SK-N-SH (cell line): ENCODE results near the gene BAIAP2. TPM values are rescaled to one million over a fixed set of nuclear protein-coding genes. Genes with fewer than 3 reads are reported as not detected.

Experiments used
- CTCF ChIA-PET: fragments of 300-600, 350-600 bp; formaldehyde crosslinking; extraction: SDS; loops from one replicate; lab custom pipeline; 2021; lab: Yijun Ruan, JAX
- POLR2A ChIA-PET: fragments of 350-600 bp; sonication (Branson Sonifier 250); formaldehyde crosslinking; extraction: SDS; loops from one replicate; lab custom pipeline; 2020; ENCODE audit warnings: antibody characterized with exemption, inconsistent platforms; lab: Yijun Ruan, JAX
- DNase-seq: peaks from one replicate; pipeline ENCODE4 v3.0.0; 2012
- H2AFZ ChIP-seq: fragments of 200-600 bp; sonication (generic); 2 replicates; pipeline ENCODE4 v1.8.1; 2016; ENCODE audit warnings: antibody characterized with exemption, mild to moderate bottlenecking, low read depth
- H3F3A ChIP-seq: fragments of 200-600 bp; sonication (generic); replicated peaks from 2 replicates; pipeline ENCODE3; 2016; ENCODE audit warnings: antibody characterized with exemption, mild to moderate bottlenecking; ENCODE audit not compliant: insufficient read depth
- H3K27ac ChIP-seq, 2 experiments: fragments of 200-500 bp in 1 of 2; fragments of 200-600 bp in 1 of 2; sonication (Bioruptor generic) in 1 of 2; sonication (generic), shearing (Covaris generic) in 1 of 2; 2 replicates each; pipeline versions ENCODE4 v1.5.1 to v1.6.1; 2014 to 2016; ENCODE audit warnings: low read depth in 2 of 2, inconsistent platforms in 1 of 2, low read length in 1 of 2, mild to moderate bottlenecking in 1 of 2, mixed read lengths in 1 of 2
- H3K27me3 ChIP-seq: fragments of 200-600 bp; sonication (generic), shearing (Covaris generic); 2 replicates; pipeline ENCODE4 v1.6.1; 2016; ENCODE audit warnings: mixed run types; ENCODE audit not compliant: insufficient read depth
- H3K36me3 ChIP-seq, 2 experiments: fragments of 200-500 bp in 1 of 2; fragments of 200-600 bp in 1 of 2; sonication (Bioruptor generic) in 1 of 2; sonication (generic) in 1 of 2; replicated peaks in 1 of 2; 2 replicates each; pipeline versions ENCODE3 to v1.5.1; 2014 to 2016; ENCODE audit warnings: low read length in 1 of 2, mild to moderate bottlenecking in 1 of 2; ENCODE audit not compliant: insufficient read depth in 2 of 2, control insufficient read depth in 1 of 2
- H3K4me1 ChIP-seq, 2 experiments: fragments of 200-500 bp in 1 of 2; fragments of 200-600 bp in 1 of 2; sonication (Bioruptor generic) in 1 of 2; sonication (generic), shearing (Covaris generic) in 1 of 2; 2 replicates each; pipeline versions ENCODE4 v1.5.1 to v1.6.1; 2014 to 2016; ENCODE audit warnings: low read depth in 1 of 2, low read length in 1 of 2, mixed run types in 1 of 2; ENCODE audit not compliant: insufficient read depth in 2 of 2, control insufficient read depth in 1 of 2
- H3K4me2 ChIP-seq: fragments of 200-600 bp; sonication (generic), shearing (Covaris generic); 2 replicates; pipeline ENCODE4 v1.6.1; 2017; ENCODE audit warnings: mixed run types
- H3K4me3 ChIP-seq, 2 experiments: fragments of 200-500 bp in 1 of 2; fragments of 200-600 bp in 1 of 2; sonication (Bioruptor generic) in 1 of 2; sonication (generic), shearing (Covaris generic) in 1 of 2; 2 replicates each; pipeline versions ENCODE4 v1.5.1 to v1.8.1; 2014 to 2016; ENCODE audit warnings: low read depth in 2 of 2, inconsistent platforms in 1 of 2, low read length in 1 of 2, mild to moderate bottlenecking in 1 of 2, mixed read lengths in 1 of 2, moderate library complexity in 1 of 2
- H3K79me2 ChIP-seq: fragments of 200-600 bp; sonication (generic); 2 replicates; pipeline ENCODE4 v1.8.1; 2017; ENCODE audit warnings: mild to moderate bottlenecking; ENCODE audit not compliant: insufficient read depth
- H3K9ac ChIP-seq: fragments of 200-600 bp; sonication (generic); 2 replicates; pipeline ENCODE4 v1.6.1; 2017; ENCODE audit warnings: mixed run types
- H3K9me2 ChIP-seq: fragments of 200-600 bp; sonication (generic); 2 replicates; pipeline ENCODE4 v1.6.1; 2017; ENCODE audit warnings: mixed run types
- H3K9me3 ChIP-seq: fragments of 200-600 bp; sonication (generic); 2 replicates; pipeline ENCODE4 v1.6.1; 2017; ENCODE audit warnings: mixed run types, mild to moderate bottlenecking, moderate library complexity
- H4K20me1 ChIP-seq: fragments of 200-600 bp; sonication (generic); 2 replicates; pipeline ENCODE4 v1.6.1; 2017; ENCODE audit warnings: mild to moderate bottlenecking, mixed run types; ENCODE audit not compliant: insufficient read depth
- CHD2 ChIP-seq: fragments of 150-350 bp; IDR thresholded peaks from 2 replicates; pipeline ENCODE4 v1.6.1; 2018; ENCODE audit warnings: low read length; ENCODE audit not compliant: partially characterized antibody
- FOSL2 ChIP-seq: IDR thresholded peaks from 2 replicates; pipeline ENCODE4 v1.4.0; 2012; ENCODE audit warnings: low read depth, mild to moderate bottlenecking, moderate library complexity, borderline replicate concordance
- FOXM1 ChIP-seq: IDR thresholded peaks from 2 replicates; pipeline ENCODE4 v1.4.0; 2012; ENCODE audit warnings: low read depth, mild to moderate bottlenecking
- GABPA ChIP-seq: IDR thresholded peaks from 2 replicates; pipeline ENCODE4 v1.4.0; 2012; ENCODE audit warnings: low read depth, mild to moderate bottlenecking
- TEAD4 ChIP-seq: IDR thresholded peaks from 2 replicates; pipeline ENCODE4 v1.4.0; 2012; ENCODE audit warnings: mild to moderate bottlenecking, borderline replicate concordance; ENCODE audit not compliant: insufficient read depth
- WGBS: methylation state at CpG from one replicate; pipeline ENCODE4 v1.1.6; 2017; ENCODE audit warnings: low lambda C conversion rate; 5-methylcytosine and 5-hydroxymethylcytosine counted together
- polyA plus RNA-seq, 3 experiments: library from polyadenylated mRNA; depleted of rRNA; stranded (reverse); fragments of >200 nt; gene quantifications; 2 replicates each; pipeline ENCODE4 v1.2.3, GENCODE V29; 2012
- TF ChIP-seq, protein P1 (sequence below): fragments of 150-350 bp; IDR thresholded peaks from 2 replicates; pipeline ENCODE4 v1.6.1; 2017; ENCODE audit warnings: antibody characterized with exemption, low read length, low read depth, borderline replicate concordance
- TF ChIP-seq, protein P2 (sequence below): fragments of 200-600 bp; sonication (generic); IDR thresholded peaks from 2 replicates; pipeline ENCODE4 v1.6.1; 2017; ENCODE audit warnings: antibody characterized with exemption, mild to moderate bottlenecking, moderate library complexity
- TF ChIP-seq, protein P3 (sequence below): IDR thresholded peaks from 2 replicates; pipeline ENCODE4 v1.4.0; 2012; ENCODE audit warnings: low read depth, borderline replicate concordance

Gene BAIAP2
- polyA plus RNA-seq, 1 of the 3 experiments (the other 2 are of a cell fraction): 19.8 TPM

DNA sequence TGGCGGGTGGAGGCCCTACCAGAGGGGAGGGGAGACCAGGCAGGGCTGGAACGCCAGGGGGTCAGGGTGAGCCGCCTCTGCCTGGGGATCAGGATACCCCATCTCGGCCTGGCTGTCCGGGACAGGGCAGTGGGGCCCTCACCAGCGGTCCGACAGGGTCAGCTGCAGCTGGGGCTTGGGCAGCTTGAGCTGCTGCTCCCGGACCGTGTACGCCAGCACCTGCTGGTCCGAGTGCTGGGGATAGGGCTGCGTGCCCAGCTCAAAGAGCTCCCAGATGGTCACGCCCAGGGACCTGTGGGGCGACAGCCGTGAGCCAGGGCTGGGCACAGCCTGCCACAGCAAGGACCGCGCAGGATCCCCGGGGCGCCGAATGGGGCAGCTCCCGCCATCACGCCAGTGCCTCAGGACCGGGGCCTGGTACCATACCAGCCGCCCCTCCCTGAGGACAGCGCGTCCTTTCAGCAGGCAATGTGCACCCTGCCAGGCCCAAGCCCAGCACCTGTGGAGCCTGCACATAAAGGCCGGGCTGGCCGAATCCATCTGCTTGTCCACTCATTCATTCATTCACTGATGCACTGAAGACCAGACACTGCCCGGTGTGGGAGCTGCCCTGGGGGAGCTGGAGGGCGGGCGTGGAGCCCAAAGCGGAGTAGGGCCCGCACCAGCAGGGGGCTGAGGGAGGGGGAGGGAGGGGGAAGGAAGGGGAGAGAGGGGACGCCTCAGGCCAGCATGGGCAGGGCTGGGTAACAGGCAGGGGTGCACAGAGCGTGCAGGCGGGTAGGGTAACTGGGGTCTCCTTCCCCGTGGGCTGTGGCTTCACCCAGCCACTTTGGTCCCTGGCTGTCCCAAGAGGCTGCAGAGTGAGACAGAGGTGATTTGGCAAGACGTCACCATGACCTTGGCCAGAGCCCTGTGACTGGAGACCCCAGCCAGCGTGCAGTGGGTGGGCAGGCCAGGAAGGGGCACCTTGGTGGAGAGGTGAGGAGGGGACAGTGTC, 88.4 kb downstream of the BAIAP2 start (continued):
- TF ChIP-seq CHD2 (no peak), FOXM1 (no peak), TEAD4 (no peak), GABPA (no peak)
- TF ChIP-seq, protein P1, sequence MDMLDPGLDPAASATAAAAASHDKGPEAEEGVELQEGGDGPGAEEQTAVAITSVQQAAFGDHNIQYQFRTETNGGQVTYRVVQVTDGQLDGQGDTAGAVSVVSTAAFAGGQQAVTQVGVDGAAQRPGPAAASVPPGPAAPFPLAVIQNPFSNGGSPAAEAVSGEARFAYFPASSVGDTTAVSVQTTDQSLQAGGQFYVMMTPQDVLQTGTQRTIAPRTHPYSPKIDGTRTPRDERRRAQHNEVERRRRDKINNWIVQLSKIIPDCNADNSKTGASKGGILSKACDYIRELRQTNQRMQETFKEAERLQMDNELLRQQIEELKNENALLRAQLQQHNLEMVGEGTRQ: no peak
- TF ChIP-seq, protein P2, sequence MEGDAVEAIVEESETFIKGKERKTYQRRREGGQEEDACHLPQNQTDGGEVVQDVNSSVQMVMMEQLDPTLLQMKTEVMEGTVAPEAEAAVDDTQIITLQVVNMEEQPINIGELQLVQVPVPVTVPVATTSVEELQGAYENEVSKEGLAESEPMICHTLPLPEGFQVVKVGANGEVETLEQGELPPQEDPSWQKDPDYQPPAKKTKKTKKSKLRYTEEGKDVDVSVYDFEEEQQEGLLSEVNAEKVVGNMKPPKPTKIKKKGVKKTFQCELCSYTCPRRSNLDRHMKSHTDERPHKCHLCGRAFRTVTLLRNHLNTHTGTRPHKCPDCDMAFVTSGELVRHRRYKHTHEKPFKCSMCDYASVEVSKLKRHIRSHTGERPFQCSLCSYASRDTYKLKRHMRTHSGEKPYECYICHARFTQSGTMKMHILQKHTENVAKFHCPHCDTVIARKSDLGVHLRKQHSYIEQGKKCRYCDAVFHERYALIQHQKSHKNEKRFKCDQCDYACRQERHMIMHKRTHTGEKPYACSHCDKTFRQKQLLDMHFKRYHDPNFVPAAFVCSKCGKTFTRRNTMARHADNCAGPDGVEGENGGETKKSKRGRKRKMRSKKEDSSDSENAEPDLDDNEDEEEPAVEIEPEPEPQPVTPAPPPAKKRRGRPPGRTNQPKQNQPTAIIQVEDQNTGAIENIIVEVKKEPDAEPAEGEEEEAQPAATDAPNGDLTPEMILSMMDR: no peak
- TF ChIP-seq, protein P3, sequence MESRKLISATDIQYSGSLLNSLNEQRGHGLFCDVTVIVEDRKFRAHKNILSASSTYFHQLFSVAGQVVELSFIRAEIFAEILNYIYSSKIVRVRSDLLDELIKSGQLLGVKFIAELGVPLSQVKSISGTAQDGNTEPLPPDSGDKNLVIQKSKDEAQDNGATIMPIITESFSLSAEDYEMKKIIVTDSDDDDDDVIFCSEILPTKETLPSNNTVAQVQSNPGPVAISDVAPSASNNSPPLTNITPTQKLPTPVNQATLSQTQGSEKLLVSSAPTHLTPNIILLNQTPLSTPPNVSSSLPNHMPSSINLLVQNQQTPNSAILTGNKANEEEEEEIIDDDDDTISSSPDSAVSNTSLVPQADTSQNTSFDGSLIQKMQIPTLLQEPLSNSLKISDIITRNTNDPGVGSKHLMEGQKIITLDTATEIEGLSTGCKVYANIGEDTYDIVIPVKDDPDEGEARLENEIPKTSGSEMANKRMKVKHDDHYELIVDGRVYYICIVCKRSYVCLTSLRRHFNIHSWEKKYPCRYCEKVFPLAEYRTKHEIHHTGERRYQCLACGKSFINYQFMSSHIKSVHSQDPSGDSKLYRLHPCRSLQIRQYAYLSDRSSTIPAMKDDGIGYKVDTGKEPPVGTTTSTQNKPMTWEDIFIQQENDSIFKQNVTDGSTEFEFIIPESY: no peak

DNA sequence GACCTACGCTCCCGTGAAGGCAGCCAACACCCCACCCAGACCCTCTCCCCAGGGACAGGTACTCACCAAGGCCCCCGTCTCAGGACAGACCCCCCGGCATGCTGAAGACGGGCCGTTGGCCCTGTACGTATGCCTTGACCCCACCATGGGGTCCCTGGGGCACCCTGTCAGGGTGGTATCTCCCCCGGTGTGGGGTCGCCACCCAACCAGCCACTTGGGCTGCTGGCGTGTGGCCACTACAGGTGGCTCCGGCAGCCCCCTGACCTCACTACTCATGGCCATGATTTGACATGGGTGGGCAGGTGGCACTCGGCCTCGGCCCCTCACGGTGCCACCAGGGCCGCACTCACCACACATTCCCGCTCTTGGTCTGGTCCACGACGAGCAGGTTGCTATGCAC, 89.4 kb downstream of the BAIAP2 start:
- no peaks in the 10 kb centered on the region for H3K79me2 ChIP-seq
- H3K27ac ChIP-seq: no peak overlapping the region
- H3K36me3 ChIP-seq: no peaks in the 10 kb centered on the region
- H3K9me2 ChIP-seq: no peaks in the 10 kb centered on the region
- H3K4me2 ChIP-seq: no peak overlapping the region
- H3K9me3 ChIP-seq: no peaks in the 10 kb centered on the region
- H3F3A ChIP-seq: no peaks in the 10 kb centered on the region
- peaks cover 6% of the 10 kb centered on the region; the same call in 1 of the 2 replicates for H3K27me3 ChIP-seq
- no peaks in the 10 kb centered on the region; a peak in 1 of 4 replicates for H3K4me1 ChIP-seq
- CTCF ChIA-PET: interaction anchor here (5.1 kb wide), 1 partner anchor 19 kb away, joined by 21 read pairs; no protein-coding TSS in a partner anchor
- POLR2A ChIA-PET: no interaction called here
- no peak for TF ChIP-seq FOSL2
- H2AFZ ChIP-seq: no peak overlapping the region
- no peak for DNase-seq
- H4K20me1 ChIP-seq: no peaks in the 10 kb centered on the region
- no peak overlapping the region for H3K4me3 ChIP-seq
- H3K9ac ChIP-seq: no peak overlapping the region
- 77% methylated on average over 17 of the region's 18 CpGs for WGBS
